Stimulated activated CD4-positive, alpha-beta T cell treated with anti-CD3 and anti-CD28 coated beads, Interleukin-12 subunit alpha, Interleukin-12 subunit beta, amount 100 ng/mL, for 4 hours (primary cell): ENCODE data around the gene ZPR1.
"Not testable (repeated sequence)": the region's sequence is repeated elsewhere in the genome, so short reads cannot be mapped to it uniquely, and the experiment has no call there.

Source experiments
- DNase-seq: peaks from one replicate; pipeline ENCODE4 v3.0.0-alpha.2; 2020

Gene ZPR1, protein sequence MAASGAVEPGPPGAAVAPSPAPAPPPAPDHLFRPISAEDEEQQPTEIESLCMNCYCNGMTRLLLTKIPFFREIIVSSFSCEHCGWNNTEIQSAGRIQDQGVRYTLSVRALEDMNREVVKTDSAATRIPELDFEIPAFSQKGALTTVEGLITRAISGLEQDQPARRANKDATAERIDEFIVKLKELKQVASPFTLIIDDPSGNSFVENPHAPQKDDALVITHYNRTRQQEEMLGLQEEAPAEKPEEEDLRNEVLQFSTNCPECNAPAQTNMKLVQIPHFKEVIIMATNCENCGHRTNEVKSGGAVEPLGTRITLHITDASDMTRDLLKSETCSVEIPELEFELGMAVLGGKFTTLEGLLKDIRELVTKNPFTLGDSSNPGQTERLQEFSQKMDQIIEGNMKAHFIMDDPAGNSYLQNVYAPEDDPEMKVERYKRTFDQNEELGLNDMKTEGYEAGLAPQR

DNA sequence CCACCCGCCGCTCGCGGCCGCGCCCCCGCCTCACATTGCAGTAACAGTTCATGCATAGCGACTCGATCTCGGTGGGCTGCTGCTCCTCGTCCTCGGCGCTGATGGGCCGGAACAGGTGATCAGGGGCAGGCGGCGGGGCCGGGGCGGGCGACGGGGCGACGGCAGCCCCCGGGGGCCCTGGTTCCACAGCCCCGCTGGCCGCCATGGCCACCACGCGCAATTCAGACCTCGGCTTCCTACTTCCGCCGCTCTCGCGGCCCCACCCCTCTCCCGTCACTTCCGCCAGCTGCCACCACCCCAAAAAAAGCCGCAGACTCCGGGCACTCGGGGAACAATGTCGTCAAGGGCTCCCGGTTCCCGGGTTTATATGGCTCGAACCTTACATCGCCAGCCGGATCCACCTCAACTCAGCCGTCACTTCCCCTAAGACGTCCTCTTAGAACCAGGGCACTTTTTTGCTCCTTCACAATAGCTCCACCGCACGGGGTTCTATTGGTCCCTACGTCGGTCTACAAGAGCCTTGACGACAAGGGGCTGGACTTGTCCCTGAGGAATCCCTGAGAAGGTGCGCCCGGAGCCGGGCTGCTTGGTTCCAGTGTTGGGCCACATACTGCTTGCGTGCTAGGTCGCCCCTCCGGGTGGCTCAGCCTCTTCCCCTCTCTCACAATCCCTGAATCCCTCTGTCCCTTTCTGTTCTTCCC lies at the start of gene ZPR1:
Gene ZPR1 (minus strand): TSS at position 238 of the 701 bp plus-strand sequence. CDS start 33 bp downstream, at position 205.
- DNase-seq, result peak; percentile 82

DNA sequence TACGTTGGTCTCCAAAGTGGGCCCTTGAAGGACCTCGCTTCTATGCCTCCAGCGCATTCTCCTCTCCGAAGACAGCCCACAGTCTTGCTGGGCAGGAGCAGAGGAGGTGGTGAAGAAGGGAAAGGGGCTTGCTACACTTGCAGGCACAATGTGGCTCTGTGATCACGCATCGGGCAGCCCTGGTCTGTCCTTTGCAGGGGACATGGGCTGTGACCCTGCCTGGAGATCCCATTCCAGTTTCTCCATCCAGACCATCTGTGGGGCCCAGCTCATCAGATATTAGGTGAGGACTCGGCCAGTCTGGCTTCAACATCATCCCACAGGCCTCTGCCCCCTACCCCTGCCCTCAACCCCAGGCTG lies 48.8 kb upstream of the ZPR1 start:
- no peak for DNase-seq

DNA sequence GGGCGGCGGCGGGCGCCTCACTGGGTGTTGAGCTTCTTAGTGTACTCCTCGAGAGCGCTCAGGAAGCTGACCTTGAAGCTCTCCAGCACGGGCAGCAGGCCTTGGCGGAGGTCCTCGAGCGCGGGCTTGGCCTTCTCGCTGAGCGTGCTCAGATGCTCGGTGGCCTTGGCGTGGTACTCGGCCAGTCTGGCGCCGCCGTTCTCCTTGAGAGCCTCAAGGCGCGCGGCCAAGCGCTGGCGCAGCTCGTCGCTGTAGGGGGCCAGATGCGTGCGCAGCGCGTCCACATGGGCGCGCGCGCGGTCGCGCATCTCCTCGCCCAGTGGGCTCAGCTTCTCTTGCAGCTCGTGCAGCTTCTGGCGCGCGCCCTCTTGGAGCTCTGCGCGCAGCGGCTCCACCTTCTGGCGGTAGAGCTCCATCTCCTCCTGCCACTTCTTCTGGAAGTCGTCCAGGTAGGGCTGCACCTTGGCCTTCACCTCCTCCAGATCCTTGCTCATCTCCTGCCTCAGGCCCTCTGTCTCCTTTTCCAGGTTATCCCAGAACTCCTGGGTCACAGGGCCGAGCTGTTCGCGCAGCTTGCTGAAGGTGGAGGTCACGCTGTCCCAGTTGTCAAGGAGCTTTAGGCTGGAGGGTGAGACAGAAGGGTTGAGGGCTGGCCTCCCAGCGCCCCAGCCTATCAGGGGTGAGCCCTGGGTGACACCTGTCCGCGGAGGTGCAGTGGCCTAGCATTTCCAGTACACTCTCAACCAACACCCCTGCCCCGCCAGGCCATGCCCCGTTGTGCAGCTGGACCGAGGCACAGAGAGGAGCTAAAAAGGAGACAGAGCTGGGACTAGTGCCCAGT lies 48.2 kb upstream of the ZPR1 start:
- DNase-seq, result peak; percentile 75

DNA sequence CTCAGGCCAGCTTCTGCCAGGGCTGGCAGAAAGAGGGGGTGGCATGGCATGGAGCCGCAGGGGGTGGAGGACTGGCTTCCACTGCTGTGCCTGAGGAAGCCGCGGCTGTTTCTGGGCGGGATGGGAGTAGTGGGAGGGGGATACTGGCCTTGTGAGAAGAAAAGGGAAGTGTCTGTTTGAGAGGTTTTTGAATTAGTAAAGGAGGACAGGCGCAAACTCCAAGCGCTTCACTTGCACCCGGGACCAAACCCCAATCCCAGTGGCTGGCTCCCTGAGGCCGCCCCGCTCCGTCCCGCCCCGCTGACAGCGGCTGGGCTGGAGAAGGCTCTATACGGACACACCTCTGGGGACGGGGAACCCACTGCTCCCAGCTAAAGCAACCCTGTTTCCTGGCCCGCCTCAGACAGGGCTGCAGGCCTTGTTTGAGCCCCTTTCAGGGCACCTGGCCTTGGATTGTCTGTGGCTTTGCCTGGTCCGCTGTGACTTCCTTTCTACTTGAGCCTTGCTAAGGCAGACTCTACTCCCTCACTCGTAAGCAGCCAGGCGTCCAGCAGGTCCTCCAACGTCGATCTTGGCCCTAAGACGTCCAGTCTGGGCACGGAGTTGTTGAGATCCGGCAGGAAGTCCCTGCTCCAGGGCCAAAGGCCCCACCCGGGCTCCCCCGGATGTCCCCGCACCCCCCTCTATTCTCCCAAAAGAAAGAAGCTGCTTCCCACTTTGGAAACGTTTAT lies 47.4 kb upstream of the ZPR1 start:
- DNase-seq, result no peak

DNA sequence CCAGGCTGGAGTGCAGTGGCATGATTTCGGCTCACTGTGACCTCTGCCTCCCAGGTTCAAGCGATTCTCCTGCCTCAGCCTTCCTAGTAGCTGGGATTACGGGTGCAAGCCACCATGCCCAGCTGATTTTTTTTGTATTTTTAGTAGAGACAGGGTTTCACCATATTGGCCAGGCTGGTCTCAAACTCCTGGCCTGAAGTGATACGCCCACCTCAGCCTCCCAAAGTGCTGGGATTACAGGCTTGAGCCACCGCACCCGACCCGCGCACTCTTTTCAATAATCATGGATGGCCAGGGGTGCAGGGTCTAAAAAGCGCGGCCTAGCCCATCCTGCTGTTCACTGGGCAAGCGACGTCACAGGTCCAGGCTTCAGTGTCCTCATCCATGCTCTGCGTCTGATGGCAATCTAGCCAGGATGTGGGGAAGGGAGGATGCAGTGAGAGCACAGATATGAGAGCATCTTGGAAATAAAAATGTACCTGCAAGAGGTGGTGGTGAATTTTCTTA lies 46.8 kb upstream of the ZPR1 start:
- not testable (repeated sequence) for DNase-seq

DNA sequence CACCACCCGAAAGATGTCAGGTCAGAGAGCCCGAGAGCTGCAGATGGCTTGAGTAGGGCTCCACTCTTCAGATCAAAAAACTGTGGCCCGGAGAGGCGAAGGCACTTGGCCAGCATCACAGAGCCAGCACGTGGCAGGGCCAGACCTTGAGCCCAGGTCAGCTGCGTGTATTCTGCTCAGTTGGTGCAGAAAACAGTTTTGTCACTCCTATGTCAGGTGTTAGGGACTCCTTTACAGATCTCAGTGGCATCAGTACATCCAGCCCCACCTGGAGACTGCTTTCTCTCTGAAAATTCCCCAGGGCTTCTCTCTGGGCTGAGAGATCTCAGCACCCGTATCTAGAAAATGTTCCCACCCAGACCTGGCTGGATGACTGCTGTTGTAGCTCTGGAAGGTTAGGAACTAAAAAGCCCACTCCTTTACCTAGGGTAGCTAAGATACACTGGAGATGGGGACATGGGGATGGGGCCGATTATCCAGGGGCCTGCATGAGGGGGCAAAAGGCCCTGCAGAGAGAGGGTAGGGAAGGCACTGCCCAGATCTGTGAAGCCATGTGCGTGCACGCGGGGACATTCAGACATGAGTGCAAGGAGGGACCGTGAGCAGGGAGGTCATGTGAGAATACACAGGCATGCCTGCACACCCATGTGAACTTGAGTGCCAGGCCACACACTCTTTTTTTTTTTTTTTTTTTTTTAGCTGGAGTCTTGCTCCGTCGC lies 46.2 kb upstream of the ZPR1 start:
- no peak for DNase-seq

DNA sequence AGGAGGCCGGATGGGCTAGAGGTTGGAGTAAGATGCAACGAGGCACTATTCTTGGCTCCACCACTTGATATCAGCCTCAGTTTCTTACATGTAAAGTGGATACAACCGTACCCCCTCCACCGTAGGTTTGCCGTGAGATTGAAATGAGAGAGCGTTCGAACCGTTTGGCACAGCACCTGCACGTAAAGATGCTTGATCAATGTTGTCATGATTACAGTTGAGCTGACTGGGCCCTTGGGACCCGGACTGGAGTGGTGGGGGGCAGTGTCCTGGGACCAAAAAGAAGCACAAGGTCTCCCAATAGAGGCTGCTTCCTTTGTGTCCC lies 45.6 kb upstream of the ZPR1 start:
- no peak for DNase-seq

DNA sequence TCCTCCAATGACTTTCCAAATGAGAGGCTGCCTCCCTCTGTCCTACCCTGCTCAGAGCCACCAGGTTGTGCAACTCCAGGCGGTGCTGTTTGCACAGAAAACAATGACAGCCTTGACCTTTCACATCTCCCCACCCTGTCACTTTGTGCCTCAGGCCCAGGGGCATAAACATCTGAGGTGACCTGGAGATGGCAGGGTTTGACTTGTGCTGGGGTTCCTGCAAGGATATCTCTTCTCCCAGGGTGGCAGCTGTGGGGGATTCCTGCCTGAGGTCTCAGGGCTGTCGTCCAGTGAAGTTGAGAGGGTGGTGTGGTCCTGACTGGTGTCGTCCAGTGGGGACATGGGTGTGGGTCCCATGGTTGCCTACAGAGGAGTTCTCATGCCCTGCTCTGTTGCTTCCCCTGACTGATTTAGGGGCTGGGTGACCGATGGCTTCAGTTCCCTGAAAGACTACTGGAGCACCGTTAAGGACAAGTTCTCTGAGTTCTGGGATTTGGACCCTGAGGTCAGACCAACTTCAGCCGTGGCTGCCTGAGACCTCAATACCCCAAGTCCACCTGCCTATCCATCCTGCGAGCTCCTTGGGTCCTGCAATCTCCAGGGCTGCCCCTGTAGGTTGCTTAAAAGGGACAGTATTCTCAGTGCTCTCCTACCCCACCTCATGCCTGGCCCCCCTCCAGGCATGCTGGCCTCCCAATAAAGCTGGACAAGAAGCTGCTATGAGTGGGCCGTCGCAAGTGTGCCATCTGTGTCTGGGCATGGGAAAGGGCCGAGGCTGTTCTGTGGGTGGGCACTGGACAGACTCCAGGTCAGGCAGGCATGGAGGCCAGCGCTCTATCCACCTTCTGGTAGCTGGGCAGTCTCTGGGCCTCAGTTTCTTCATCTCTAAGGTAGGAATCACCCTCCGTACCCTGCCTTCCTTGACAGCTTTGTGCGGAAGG lies 44.8 kb upstream of the ZPR1 start:
- DNase-seq, result no peak

DNA sequence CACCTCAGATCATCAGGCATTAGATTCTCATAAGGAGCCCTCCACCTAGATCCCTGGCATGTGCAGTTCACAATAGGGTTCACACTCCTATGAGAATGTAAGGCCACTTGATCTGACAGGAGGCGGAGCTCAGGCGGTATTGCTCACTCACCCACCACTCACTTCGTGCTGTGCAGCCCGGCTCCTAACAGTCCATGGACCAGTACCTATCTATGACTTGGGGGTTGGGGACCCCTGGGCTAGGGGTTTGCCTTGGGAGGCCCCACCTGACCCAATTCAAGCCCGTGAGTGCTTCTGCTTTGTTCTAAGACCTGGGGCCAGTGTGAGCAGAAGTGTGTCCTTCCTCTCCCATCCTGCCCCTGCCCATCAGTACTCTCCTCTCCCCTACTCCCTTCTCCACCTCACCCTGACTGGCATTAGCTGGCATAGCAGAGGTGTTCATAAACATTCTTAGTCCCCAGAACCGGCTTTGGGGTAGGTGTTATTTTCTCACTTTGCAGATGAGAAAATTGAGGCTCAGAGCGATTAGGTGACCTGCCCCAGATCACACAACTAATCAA lies 44.0 kb upstream of the ZPR1 start:
- DNase-seq, result no peak

DNA sequence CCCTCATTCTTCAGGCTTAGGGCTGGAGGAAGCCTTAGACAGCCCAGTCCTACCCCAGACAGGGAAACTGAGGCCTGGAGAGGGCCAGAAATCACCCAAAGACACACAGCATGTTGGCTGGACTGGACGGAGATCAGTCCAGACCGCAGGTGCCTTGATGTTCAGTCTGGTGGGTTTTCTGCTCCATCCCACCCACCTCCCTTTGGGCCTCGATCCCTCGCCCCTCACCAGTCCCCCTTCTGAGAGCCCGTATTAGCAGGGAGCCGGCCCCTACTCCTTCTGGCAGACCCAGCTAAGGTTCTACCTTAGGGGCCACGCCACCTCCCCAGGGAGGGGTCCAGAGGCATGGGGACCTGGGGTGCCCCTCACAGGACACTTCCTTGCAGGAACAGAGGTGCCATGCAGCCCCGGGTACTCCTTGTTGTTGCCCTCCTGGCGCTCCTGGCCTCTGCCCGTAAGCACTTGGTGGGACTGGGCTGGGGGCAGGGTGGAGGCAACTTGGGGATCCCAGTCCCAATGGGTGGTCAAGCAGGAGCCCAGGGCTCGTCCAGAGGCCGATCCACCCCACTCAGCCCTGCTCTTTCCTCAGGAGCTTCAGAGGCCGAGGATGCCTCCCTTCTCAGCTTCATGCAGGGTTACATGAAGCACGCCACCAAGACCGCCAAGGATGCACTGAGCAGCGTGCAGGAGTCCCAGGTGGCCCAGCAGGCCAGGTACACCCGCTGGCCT lies 42.5 kb upstream of the ZPR1 start:
- no peak for DNase-seq

DNA sequence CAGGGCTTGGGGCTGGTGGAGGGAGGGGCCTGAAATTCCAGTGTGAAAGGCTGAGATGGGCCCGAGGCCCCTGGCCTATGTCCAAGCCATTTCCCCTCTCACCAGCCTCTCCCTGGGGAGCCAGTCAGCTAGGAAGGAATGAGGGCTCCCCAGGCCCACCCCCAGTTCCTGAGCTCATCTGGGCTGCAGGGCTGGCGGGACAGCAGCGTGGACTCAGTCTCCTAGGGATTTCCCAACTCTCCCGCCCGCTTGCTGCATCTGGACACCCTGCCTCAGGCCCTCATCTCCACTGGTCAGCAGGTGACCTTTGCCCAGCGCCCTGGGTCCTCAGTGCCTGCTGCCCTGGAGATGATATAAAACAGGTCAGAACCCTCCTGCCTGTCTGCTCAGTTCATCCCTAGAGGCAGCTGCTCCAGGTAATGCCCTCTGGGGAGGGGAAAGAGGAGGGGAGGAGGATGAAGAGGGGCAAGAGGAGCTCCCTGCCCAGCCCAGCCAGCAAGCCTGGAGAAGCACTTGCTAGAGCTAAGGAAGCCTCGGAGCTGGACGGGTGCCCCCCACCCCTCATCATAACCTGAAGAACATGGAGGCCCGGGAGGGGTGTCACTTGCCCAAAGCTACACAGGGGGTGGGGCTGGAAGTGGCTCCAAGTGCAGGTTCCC lies 41.8 kb upstream of the ZPR1 start, which contains the start of gene APOC3:
Gene APOC3 (plus strand): TSS at position 383 of the 659 bp plus-strand sequence. CDS start 676 bp downstream, outside the sequence.
- no peak for DNase-seq

DNA sequence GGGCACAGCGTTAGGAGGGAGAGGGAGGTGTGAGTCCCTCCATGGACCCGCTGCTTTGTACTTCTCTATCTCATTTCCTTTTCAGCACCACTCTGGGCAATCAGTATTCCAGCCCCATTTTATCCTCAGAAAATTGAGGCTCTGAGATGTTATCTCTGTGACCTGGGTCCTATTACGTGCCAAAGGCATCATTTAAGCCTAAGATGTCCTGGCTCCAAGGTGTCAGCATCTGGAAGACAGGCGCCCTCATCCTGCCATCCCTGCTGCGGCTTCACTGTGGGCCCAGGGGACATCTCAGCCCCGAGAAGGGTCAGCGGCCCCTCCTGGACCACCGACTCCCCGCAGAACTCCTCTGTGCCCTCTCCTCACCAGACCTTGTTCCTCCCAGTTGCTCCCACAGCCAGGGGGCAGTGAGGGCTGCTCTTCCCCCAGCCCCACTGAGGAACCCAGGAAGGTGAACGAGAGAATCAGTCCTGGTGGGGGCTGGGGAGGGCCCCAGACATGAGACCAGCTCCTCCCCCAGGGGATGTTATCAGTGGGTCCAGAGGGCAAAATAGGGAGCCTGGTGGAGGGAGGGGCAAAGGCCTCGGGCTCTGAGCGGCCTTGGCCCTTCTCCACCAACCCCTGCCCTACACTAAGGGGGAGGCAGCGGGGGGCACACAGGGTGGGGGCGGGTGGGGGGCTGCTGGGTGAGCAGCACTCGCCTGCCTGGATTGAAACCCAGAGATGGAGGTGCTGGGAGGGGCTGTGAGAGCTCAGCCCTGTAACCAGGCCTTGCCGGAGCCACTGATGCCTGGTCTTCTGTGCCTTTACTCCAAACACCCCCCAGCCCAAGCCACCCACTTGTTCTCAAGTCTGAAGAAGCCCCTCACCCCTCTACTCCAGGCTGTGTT lies 41.1 kb upstream of the ZPR1 start:
- no peak for DNase-seq

DNA sequence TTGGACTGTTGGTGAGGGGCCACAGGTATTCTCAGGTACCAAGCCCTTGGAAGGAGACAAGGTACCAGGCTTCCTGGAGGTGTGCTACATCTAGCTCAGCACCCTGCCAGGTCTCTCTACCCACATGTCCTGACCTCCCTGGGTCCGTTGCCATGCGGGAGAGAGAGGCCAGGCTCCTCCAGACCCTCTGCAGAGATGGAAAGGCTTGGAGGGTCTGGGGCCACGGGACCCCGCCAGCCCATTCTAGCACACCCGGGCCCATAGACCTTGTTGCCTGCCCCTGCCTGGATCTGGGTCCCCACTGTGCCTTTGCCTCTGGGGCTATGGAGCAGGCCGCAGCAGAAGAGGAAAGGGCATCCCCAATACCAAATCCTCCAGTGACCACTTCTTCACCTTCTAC lies 39.6 kb upstream of the ZPR1 start:
- no peak for DNase-seq

DNA sequence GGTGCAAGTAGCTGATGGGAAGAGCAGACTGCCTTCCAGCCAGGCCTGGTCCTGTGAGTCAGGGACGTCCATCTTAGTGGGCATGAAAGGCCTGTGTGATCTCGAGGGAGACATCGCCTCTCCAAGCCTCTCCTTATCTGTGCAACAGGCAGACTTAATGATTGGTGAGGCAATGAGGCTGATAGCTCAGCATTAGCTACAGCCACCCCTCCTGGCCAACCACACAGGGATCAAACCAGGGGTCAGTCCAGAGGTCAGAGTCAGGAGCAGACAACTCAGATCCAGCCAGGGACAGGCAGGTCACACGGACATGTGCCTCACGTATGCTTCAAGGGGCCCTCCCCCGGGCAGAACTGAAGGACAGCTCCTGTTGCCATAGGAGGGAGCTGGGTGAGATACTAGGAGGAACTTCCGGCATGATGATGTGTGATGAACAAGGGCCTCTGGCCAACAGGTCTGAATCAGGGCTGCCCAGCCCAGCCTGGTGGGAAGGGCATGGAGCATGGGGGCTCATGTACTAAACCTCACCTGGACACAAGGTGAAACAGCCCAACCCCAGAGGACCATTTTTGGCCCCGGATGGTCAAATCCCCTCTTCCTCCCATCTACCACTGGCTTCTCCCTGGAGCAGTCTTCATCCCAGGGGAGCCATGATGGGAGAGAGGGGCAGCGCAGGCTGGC lies 39.1 kb upstream of the ZPR1 start:
- DNase-seq, result no peak

DNA sequence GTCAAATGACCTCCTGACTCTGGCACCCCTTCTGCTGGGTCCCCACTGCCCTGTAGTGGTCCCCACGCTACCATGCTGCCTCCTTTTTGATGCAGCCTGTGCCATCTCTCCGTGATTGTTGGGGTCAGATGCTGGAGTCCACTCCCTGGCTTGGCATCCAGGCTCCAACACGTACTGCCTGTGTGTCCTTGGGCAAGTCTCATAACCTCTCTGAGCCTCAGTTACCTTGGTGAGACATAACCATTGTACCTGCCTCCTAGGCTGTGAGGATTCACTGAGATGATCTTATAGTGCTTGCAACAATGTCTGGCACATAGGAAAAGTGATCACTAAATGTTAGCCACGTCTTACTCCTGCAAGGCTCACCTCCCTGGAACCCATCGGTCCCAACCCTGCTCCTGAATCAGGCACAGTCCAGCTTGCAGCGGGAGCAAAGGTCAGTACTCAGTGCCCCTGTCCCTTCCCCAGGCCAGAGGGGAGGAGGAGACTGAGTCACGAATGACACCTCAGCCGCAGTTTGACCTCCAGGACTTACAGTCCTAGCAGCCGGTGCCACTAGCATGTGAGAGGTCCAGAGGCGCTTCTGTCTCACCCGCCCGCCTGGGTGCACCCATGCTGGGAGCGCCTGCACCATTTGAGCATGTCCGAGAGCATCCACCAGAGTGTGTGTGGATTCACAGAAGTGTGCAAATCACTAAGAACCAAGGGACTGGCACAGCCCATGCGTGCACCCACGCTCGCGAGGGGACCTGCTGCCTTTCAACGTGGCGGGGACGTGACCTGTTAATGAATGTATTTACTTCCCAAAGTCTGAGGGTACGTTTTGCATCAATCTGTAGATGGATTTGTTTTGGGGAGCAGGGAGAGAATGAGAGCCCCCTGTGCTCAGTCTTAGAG lies 38.3 kb upstream of the ZPR1 start:
- DNase-seq, result no peak

DNA sequence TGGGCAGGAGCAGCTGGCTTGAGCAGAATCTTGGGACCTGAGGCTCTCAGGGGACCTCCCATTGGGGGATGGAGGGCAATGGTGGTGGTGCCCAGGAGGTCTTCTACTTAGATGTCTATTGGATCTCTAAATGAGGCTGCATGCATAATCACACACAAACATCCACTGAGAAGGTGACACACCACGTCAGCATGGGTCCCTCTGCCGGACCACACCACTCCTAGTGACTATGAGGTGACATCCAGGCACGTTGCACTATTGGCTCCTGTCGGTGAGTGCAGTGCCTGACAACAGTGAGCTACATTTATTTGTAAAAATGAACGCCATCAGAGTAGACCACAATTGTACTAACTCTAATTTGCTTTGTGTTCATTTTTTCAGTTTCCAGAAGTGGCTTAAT lies 37.6 kb upstream of the ZPR1 start:
- DNase-seq, result no peak
